GM19239 (cell line): ENCODE measurements around the gene ZNF514.
"Not testable (repeated sequence)": the region's sequence is repeated elsewhere in the genome, so short reads cannot be mapped to it uniquely, and the experiment has no call there.

Experiments
- DNase-seq: peaks from one replicate; pipeline ENCODE4 v3.0.0; 2011; ENCODE audit warnings: low spot score; ENCODE audit not compliant: insufficient read length
- FAIRE-seq: peaks from 2 replicates; lab custom pipeline; 2011; peaks lifted over from hg19 to GRCh38; lab: Jason Lieb, UNC

The ZNF514 gene

GRCh38 chr2:95143838-95144237 is 15.8 kb downstream of the ZNF514 start:
- DNase-seq (no peak), FAIRE-seq (no peak)

GRCh38 chr2:95138702-95139101 is 20.9 kb downstream of the ZNF514 start:
- no peak for DNase-seq
- FAIRE-seq = no peak

GRCh38 chr2:95122197-95122551 is 37.5 kb downstream of the ZNF514 start:
- no peak for FAIRE-seq
- DNase-seq = no peak

- FAIRE-seq (peak; percentile 35), DNase-seq (peak; percentile 89)
Measured at GRCh38 chr2:95121407-95122196, 38.0 kb downstream of the ZNF514 start, which contains the start of gene MRPS5. TSS of gene MRPS5 (minus strand) at chr2:95121808. CDS start at chr2:95121791, 17 bp downstream.

- no peak for DNase-seq
- FAIRE-seq = no peak
Measured at GRCh38 chr2:95121093-95121406, 38.6 kb downstream of the ZNF514 start.

GRCh38 chr2:95115418-95115817 is 44.2 kb downstream of the ZNF514 start:
- peak; percentile 86 for FAIRE-seq
- peak; percentile 33 for DNase-seq

GRCh38 chr2:95113464-95113863 is 46.2 kb downstream of the ZNF514 start:
- DNase-seq (no peak), FAIRE-seq (no peak)

- FAIRE-seq = no peak
Measured at GRCh38 chr2:95110395-95110794, 49.3 kb downstream of the ZNF514 start.

GRCh38 chr2:95109260-95109659 is 50.4 kb downstream of the ZNF514 start:
- FAIRE-seq (no peak), DNase-seq (no peak)

More at GRCh38 chr2:95110395-95110794, 49.3 kb downstream of the ZNF514 start:
- no peak for DNase-seq

- no peak for DNase-seq
- no peak for FAIRE-seq
Measured at GRCh38 chr2:95106081-95106480, 53.6 kb downstream of the ZNF514 start.

GRCh38 chr2:95104606-95105005 is 55.0 kb downstream of the ZNF514 start:
- no peak for FAIRE-seq
- DNase-seq = no peak

- FAIRE-seq = no peak
Measured at GRCh38 chr2:95099910-95100309, 59.7 kb downstream of the ZNF514 start.

GRCh38 chr2:95098273-95098672 is 61.4 kb downstream of the ZNF514 start:
- DNase-seq, FAIRE-seq: not testable (repeated sequence)

More at GRCh38 chr2:95099910-95100309, 59.7 kb downstream of the ZNF514 start:
- DNase-seq = no peak
